IMR-90 (cell line): ENCODE results near the gene ANO1.

ENCODE experiments used
- BHLHE40 ChIP-seq: fragments of 150-350 bp; IDR thresholded peaks from 2 replicates; pipeline ENCODE4 v1.6.1; 2016; ENCODE audit warnings: mild to moderate bottlenecking, low read depth, low read length
- CEBPB ChIP-seq: IDR thresholded peaks from 2 replicates; pipeline ENCODE4 v1.6.1; 2012; ENCODE audit warnings: low read depth, low read length, improper control_type of control experiment
- CHD1 ChIP-seq: IDR thresholded peaks from 2 replicates; pipeline ENCODE4 v1.6.1; 2012; ENCODE audit warnings: low read depth, low read length, improper control_type of control experiment
- FOS ChIP-seq: fragments of 150-350 bp; IDR thresholded peaks from 2 replicates; pipeline ENCODE4 v1.6.1; 2016; ENCODE audit warnings: low read depth, low read length
- MAZ ChIP-seq: IDR thresholded peaks from 2 replicates; pipeline ENCODE4 v1.6.1; 2012; ENCODE audit warnings: low read depth, mild to moderate bottlenecking, low read length, improper control_type of control experiment, moderate library complexity, borderline replicate concordance
- MXI1 ChIP-seq: IDR thresholded peaks from 2 replicates; pipeline ENCODE4 v1.6.1; 2012; ENCODE audit warnings: low read depth, mild to moderate bottlenecking, low read length, moderate library complexity, borderline replicate concordance
- NFE2L2 ChIP-seq: fragments of 150-350 bp; IDR thresholded peaks from 2 replicates; pipeline ENCODE4 v1.6.1; 2016; ENCODE audit warnings: low read depth, mild to moderate bottlenecking, low read length
- POLR2A ChIP-seq: IDR thresholded peaks from 2 replicates; pipeline ENCODE4 v1.6.1; 2012; ENCODE audit warnings: mild to moderate bottlenecking, low read depth, low read length
- RAD21 ChIP-seq: IDR thresholded peaks from 2 replicates; pipeline ENCODE4 v1.6.1; 2012; ENCODE audit warnings: low read length, improper control_type of control experiment
- RCOR1 ChIP-seq: IDR thresholded peaks from 2 replicates; pipeline ENCODE4 v1.6.1; 2012; ENCODE audit warnings: mild to moderate bottlenecking, low read length, improper control_type of control experiment; ENCODE audit not compliant: insufficient replicate concordance
- SMC3 ChIP-seq: fragments of 150-350 bp; IDR thresholded peaks from 2 replicates; pipeline ENCODE4 v1.6.1; 2016; ENCODE audit warnings: low read depth, mild to moderate bottlenecking, antibody characterized with exemption, low read length, moderate library complexity
- USF2 ChIP-seq: fragments of 150-350 bp; IDR thresholded peaks from 2 replicates; pipeline ENCODE4 v1.6.1; 2017; ENCODE audit warnings: mild to moderate bottlenecking, antibody characterized with exemption, low read length, low read depth
- TF ChIP-seq, protein P1 (sequence below): conservative IDR thresholded peaks from 2 replicates; pipeline ENCODE4 v1.5.1; 2012; ENCODE audit warnings: mild to moderate bottlenecking, low read depth, low read length, improper control_type of control experiment

GRCh38 chr11:70060611-70061293 lies 17.4 kb upstream of the ANO1 start:
- TF ChIP-seq POLR2A (no peak), RAD21 (no peak), CEBPB (no peak), MAZ (no peak), FOS (no peak), BHLHE40 (no peak), CHD1 (no peak), SMC3 (no peak), MXI1 (no peak), NFE2L2 (no peak), RCOR1 (no peak), USF2 (no peak)
- TF ChIP-seq, protein P1, sequence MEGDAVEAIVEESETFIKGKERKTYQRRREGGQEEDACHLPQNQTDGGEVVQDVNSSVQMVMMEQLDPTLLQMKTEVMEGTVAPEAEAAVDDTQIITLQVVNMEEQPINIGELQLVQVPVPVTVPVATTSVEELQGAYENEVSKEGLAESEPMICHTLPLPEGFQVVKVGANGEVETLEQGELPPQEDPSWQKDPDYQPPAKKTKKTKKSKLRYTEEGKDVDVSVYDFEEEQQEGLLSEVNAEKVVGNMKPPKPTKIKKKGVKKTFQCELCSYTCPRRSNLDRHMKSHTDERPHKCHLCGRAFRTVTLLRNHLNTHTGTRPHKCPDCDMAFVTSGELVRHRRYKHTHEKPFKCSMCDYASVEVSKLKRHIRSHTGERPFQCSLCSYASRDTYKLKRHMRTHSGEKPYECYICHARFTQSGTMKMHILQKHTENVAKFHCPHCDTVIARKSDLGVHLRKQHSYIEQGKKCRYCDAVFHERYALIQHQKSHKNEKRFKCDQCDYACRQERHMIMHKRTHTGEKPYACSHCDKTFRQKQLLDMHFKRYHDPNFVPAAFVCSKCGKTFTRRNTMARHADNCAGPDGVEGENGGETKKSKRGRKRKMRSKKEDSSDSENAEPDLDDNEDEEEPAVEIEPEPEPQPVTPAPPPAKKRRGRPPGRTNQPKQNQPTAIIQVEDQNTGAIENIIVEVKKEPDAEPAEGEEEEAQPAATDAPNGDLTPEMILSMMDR = no peak
